ENCODE measurements around the gene CLEC3A.

CLEC3A gene, protein sequence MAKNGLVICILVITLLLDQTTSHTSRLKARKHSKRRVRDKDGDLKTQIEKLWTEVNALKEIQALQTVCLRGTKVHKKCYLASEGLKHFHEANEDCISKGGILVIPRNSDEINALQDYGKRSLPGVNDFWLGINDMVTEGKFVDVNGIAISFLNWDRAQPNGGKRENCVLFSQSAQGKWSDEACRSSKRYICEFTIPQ

GRCh38 chr16:78022347-78023060, at the start of gene CLEC3A:
Gene CLEC3A, plus strand, starts transcription at chr16:78022548. Its CDS starts 79 bp downstream, at chr16:78022627.
- TF ChIP-seq, protein P1, sequence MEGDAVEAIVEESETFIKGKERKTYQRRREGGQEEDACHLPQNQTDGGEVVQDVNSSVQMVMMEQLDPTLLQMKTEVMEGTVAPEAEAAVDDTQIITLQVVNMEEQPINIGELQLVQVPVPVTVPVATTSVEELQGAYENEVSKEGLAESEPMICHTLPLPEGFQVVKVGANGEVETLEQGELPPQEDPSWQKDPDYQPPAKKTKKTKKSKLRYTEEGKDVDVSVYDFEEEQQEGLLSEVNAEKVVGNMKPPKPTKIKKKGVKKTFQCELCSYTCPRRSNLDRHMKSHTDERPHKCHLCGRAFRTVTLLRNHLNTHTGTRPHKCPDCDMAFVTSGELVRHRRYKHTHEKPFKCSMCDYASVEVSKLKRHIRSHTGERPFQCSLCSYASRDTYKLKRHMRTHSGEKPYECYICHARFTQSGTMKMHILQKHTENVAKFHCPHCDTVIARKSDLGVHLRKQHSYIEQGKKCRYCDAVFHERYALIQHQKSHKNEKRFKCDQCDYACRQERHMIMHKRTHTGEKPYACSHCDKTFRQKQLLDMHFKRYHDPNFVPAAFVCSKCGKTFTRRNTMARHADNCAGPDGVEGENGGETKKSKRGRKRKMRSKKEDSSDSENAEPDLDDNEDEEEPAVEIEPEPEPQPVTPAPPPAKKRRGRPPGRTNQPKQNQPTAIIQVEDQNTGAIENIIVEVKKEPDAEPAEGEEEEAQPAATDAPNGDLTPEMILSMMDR (IDR thresholded peaks at IDR 0.05) = no peak

- TF ChIP-seq, protein P1 (IDR thresholded peaks at IDR 0.05) = no peak
Observed at GRCh38 chr16:77974883-77975282, 47.5 kb upstream of the CLEC3A start.

GRCh38 chr16:77975942-77976341, 46.4 kb upstream of the CLEC3A start:
- TF ChIP-seq, protein P1 (IDR thresholded peaks at IDR 0.05) = no peak

DNA sequence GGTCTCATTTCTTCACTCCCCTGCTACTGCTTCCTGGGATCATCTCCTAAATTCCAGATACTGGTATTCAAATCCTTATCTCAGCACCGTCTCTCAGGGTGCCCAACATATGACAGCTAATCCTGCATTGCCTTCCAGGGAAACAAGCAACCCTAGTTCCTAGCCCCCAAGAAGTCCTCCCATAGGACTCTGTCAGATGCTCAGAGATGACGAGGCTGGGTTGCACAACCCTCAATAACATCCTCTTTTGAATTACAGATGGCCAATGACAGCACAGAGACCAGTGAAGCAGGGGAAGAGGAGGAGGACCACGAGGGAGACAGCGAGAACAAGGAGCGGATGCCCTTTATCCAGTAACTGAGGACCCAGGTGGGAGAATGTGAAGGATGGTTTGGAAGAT, 45.0 kb upstream of the CLEC3A start:
- TF ChIP-seq, protein P1 (IDR thresholded peaks at IDR 0.05) = no peak

DNA sequence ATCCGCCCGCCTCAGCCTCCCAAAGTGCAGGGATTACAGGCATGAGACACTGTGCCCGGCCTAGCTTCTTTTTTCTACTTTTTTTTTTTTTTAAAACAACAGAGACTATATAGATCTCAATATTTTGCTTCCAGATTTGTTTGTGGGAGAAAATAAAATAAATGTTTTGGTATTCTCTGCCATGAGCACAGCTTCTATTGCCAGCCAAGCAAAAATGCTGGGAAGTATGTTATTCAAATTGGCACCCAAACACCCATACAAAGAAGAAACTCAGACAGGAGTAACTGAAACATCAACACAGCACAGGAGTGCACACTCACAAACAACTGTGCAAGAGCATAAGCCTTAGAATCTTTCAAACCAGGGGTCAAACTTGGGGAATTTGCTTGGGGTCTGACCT, 37.2 kb upstream of the CLEC3A start:
- TF ChIP-seq, protein P1 (IDR thresholded peaks at IDR 0.05) = no peak

DNA sequence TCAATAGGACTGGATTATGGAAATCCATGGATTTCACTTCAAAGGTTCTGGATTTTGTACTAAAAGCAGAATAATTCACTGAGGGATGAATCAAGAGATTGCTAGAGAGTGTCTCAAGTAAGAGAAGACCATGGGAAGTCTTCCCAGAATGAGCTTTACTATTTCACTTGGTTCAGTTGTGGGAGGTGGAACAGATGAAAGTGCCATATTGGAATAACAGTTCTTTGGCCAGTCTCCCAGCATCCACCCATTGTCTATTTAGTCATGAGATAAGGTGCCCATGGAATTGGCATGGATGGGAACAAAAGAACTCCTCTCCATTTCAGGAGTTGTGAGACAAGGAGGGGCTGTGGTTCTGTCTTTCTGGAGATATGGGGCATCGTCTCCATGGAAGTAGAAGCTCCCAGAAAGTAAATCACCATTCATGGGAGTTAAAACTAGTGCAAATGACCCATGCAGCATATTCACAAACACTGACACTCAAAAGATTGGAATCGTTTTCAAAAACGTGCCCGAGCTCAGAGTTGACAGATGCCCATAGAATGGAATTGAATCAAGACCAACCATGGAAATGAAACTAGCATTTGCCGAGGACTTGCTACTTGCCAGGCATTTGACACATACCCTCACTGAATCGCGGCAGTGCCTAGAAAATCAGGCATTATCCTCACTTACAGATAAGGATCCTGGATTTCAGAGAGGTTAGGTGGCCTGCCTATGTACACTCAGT, 36.2 kb upstream of the CLEC3A start:
- TF ChIP-seq, protein P1 (IDR thresholded peaks at IDR 0.05) = no peak

- TF ChIP-seq, protein P1 (IDR thresholded peaks at IDR 0.05) = no peak
Observed at GRCh38 chr16:77987810-77988209, 34.5 kb upstream of the CLEC3A start.
